ENCODE results near the gene SIRPG. TPM values are rescaled to one million over a fixed set of nuclear protein-coding genes. Genes with fewer than 3 reads are reported as not detected.

SIRPG gene
- total and polyA plus RNA-seq, 2 of the 13 experiments (the other 11 are each of a cell fraction or from before 2014, with no cell fraction given): not detected

GRCh38 chr20:1671891-1672669 lies 14.5 kb upstream of the SIRPG start (continued):
- TF ChIP-seq ATF6 (CRISPR knock-in tag; conservative IDR thresholded peaks at IDR 0.05): no peak
- no peak for TF ChIP-seq SSRP1 (CRISPR knock-in tag; IDR thresholded peaks at IDR 0.05)
- no peak for TF ChIP-seq GLI4 (CRISPR knock-in tag; IDR thresholded peaks at IDR 0.05; ENCODE audit: borderline replicate concordance)
- TF ChIP-seq ZNF75D (CRISPR knock-in tag; IDR thresholded peaks at IDR 0.05; ENCODE audit: borderline replicate concordance): no peak
- no peak for TF ChIP-seq TEF (CRISPR knock-in tag; IDR thresholded peaks at IDR 0.05)
- no peak for TF ChIP-seq IRF9 (CRISPR knock-in tag; IDR thresholded peaks at IDR 0.05; ENCODE audit: borderline replicate concordance)

GRCh38 chr20:1669304-1669703 lies 11.7 kb upstream of the SIRPG start:
- Histone ChIP-seq H2AFZ (ENCODE audit: low read length) (no peak overlapping the region), H3K27me3 (ENCODE audit: control insufficient read depth in 1 of 2, insufficient read depth in 2 of 2, low read length in 2 of 2) (peaks cover 0 to 25% of the 10 kb centered on the region in 2 experiments; a peak in 1 of 5 replicates), H3K27ac (ENCODE audit: extremely low read length, insufficient read depth, low read length) (no peak overlapping the region), H3K4me3 (replicated peaks in 1 of 3; ENCODE audit: insufficient read depth in 1 of 3, low read depth in 2 of 3, low read length in 3 of 3) (no peak overlapping the region), H3K4me1 (ENCODE audit: insufficient read depth, low read length) (no peaks in the 10 kb centered on the region), H3K4me2 (ENCODE audit: low read depth, low read length) (no peak overlapping the region), H3K9ac (ENCODE audit: insufficient read depth, low read depth, low read length) (no peak overlapping the region), H3K36me3 (replicated peaks in 1 of 2; ENCODE audit: control insufficient read depth in 1 of 2, insufficient read depth in 2 of 2, low read length in 2 of 2) (no peaks in the 10 kb centered on the region), H3K79me2 (ENCODE audit: insufficient read depth, low read length) (no peaks in the 10 kb centered on the region), H3K9me3 (ENCODE audit: low read length) (no peaks in the 10 kb centered on the region), H4K20me1 (ENCODE audit: insufficient read depth, low read length) (no peaks in the 10 kb centered on the region)
- POLR2A ChIA-PET: no interaction called here
- TF ChIP-seq ZNF761 (CRISPR knock-in tag; conservative IDR thresholded peaks at IDR 0.05) (no peak), ZNF570 (CRISPR knock-in tag; IDR thresholded peaks at IDR 0.05; ENCODE audit: borderline replicate concordance) (no peak), ONECUT2 (CRISPR knock-in tag; IDR thresholded peaks at IDR 0.05) (no peak), ZNF770 (CRISPR knock-in tag; IDR thresholded peaks at IDR 0.05) (no peak), ZNF572 (CRISPR knock-in tag; IDR thresholded peaks at IDR 0.05) (no peak), JUN (CRISPR knock-in tag; IDR thresholded peaks at IDR 0.05) (no peak), CBX2 (IDR thresholded peaks at IDR 0.05; ENCODE audit: low read depth, low read length) (no peak), CBX2 (CRISPR knock-in tag; IDR thresholded peaks at IDR 0.05; ENCODE audit: low read depth) (no peak), ZMYM2 (CRISPR knock-in tag; IDR thresholded peaks at IDR 0.05) (no peak)
- intact Hi-C loops (cut with micrococcal nuclease; ENCODE audit: unreplicated experiment): no loop called here
- no peak for FAIRE-seq
- no peak for DNase-seq (ENCODE audit: low spot score)
- ATAC-seq: no peak
- 3% methylated on average over 5 of the region's 5 CpGs for WGBS (ENCODE audit: low lambda C conversion rate)
- in situ Hi-C loops (cut with HindIII; ENCODE audit: extremely low pct_ligation_motif_present, low pct_unique_long_range_greater_than_20kb): no loop called here
- CTCF ChIA-PET (ENCODE audit: low intra/inter-chr PET ratio, low total read pairs): no interaction called here
- BruUV-seq (replicated peaks): no TSS peak
